Skin of body (tissue), 2 donors: ENCODE data around the gene RASGRP2. TPM values are rescaled to one million over a fixed set of nuclear protein-coding genes. Genes with fewer than 3 reads are reported as not detected.
"Not testable (repeated sequence)": the region's sequence is repeated elsewhere in the genome, so short reads cannot be mapped to it uniquely, and the experiment has no call there.

ENCODE experiments used
- DNase-seq: peaks from one replicate; lab custom pipeline; 2025; lab: John Stamatoyannopoulos, UW
- total RNA-seq: library from RNA; depleted of rRNA; stranded (reverse); fragments of >200 nt; gene quantifications from one replicate; pipeline ENCODE4 v1.2.3, GENCODE V29; 2014

RASGRP2 gene
- total RNA-seq, 1 donor from 2014 or later, result 5.1 TPM

DNA sequence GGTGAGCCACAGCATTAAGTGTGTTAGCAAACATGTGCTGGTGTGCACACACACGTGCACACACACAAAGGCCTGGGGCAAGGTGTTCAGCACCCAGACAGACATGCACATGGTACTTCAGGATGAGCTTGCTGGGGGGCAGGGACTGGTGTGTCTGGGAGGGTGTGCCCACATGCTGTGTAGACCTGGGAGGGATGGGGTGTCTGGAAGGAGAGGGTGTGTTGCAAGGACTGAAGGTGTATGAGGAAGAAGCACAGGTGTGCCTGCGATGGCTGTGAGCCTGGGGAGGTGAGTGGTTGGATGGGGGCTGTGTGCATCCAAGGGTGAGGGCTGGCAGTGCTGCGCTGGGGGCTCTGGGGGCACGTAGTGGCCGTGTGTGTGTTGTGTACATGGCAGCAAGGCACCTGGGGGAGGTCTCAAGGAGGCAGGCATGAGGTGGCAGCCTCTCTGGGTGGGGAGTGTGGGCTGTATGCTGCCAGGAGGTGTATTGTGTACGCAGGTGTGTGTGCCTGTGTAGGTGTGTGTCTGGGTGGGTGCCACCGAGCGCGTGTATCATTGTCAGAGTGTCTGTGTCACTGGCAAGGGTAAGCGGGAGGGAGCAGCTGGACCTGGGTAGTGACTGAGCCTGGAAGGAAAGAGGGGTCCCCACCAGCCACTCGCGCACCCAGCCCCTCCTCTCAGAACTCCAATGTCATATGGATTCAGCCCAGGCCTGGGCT lies 23.1 kb downstream of the RASGRP2 start:
- DNase-seq, result no peak

DNA sequence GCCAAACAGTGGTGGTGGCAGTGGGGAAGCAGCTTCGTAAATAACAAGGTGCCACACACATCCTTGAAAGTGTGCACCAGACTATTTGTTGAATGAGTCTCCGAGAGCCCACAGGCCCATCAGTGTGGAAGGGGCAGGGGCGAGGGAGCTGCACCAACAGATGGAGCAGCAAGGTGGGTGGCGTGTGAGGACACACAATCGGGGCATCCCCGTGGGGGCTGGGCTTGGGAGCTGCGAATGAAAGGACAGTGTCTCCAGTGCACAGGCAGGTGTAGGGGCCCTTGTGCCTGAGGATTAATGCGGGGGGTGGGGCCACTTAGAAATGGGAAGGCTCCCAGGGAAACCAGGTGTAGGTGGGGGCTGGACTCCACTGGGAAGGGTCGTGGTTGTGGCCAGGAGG lies 23.8 kb downstream of the RASGRP2 start:
- no peak for DNase-seq

DNA sequence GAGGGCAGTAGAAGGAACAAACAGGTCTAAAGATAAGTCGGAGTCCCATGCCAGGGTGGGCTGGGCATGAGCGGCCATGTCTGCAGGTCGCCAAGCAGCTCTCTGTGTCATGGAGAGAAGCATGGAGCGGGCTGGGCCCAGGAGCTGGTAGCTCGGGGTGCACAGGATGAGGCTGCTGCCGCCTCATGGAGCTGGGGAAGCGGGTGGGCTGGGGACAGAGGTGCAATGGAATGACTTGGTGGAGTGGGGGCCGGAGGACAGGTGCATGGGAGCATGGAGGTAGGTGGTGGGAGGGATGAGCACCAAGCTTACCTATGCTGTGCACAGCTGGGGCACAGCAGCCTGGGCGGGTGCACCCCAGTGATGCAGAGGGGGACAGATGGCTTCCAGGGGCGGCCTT lies 24.5 kb downstream of the RASGRP2 start:
- DNase-seq, result no peak

DNA sequence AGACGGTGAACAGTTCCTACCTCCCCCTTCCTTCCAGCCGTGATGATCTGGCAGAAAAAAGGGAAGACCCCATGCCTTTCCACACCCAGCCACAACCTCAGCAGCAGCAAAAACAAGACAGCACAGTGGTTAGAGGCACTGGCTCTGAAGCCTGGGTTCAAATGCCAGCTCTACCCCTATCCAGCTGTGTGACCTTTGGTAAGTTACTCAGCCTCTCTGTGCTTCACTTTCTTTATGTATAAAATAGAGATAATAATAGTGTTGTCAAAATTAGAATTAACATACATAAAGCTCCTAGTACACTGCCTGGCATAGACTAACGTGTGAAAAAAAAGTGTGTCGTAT lies 25.2 kb downstream of the RASGRP2 start:
- DNase-seq, result no peak

DNA sequence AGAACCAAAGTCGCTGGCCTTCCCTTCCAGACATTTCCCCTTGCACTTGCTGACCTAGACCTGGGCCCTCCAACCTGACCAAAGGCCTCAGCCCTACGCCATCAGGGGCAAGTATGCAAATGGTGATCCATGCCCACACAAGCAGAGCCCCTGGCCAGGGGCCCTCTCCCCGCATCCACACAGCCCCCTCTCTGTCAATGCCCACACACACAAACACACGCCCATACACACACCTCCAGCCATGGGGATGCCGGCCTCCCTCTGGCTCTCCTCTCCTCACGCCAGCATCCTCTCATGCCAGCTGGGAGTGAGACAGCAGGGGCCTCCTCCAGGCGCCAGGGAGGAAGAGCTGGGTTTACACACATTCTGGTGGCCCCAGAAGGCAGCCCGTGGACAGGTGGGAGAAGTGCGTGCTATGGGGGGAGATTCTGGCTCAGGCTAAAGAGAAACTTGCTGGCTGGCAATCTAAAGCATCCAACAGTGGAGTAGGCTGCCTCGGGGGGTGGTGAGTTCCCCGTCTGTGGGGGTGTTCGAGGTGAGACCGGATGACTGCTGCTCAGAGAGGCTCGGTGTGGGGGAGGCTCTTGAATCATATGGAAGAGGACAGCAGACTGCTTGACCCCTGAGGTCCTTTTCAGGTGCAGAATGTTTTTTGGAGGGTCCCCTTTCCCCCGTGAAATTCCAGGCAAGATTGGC lies 25.7 kb downstream of the RASGRP2 start:
- no peak for DNase-seq

DNA sequence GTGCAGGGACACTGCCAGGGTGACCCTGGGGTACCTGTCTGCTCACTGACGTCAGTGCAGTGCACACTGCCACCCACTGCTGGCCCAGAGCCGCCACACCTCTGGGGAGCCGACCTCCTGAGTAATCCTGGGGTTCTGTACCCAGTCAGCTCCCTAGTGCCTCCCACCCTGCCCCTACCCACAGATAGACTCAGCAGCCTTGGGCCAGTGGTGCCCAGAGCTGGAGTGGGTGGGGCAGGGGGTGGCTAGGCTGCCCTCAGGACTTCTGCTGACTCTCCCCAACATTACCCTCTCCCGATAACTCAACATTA lies 26.7 kb downstream of the RASGRP2 start:
- DNase-seq, result no peak

DNA sequence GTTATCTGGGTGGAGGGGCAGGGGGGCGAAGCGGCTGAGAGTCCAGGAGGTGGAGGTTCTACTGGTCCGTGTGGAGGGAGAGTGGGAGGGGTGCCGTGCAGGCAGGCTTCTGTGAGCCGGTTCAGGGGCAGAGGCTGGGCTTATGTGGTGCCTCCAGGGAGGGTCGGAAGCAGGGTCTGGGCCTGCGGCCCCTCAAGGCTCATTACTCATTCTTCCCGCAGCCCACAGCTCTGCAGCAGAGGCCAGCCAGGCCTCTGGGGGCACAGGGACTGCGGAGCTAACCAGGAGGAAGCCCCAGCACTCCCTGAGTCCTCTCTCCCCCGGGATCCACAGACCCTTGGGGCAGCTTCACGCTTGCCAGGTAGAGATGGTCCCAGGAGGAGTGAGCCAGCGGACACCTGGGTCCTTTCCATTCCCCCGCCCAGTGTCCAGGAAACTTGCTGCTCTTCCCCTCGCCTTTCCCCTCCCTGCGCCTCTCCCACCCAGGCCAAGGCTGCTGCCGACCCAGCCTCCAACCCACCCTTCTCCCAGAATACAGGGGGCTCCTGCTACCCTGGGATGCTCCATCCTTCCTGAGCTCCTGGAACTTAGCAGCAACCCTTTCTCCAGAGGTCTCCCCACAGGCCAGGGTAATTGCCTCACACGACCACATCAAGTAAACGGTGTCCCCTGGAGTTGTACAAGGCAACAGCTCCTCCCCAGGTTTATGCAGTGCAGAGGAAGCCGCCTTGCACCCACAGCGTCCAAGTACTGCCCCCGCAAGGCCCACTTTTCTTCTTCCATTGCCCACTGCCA lies 27.3 kb downstream of the RASGRP2 start:
- DNase-seq, result no peak

DNA sequence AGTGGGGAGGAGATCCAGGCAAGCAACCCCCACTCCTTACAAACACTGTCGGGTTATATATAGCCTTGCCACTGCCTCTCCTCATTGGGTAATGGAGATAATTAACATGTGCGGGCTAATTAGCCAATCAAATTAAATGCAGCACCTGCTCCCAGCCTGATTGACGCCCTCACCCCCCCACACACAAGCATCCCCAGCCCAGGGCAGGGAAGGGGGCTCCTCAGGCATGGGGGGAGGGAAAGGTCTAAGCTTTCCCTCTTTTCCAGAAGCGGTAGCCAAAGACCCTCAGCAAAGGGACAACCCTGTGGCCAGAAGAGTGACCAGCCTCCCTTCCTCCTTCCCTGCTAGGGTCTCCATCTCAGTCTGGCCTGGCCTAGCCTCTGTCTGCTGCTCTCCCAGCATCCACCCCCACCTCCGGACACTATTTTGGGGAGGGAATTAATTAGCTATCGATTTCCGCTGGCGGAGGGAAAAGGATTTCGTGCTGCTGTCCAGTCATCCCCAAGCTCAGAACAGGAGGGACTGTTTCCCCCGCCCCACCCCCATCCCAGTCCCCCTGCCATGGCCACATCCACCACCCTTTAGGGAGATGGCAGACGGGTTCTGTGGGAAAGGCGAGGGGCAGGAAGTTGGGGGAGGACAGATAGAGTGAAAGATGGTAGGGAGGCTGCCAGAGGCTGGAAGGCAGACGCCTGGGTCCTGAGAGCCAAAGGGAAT lies 28.0 kb downstream of the RASGRP2 start:
- DNase-seq, result no peak

DNA sequence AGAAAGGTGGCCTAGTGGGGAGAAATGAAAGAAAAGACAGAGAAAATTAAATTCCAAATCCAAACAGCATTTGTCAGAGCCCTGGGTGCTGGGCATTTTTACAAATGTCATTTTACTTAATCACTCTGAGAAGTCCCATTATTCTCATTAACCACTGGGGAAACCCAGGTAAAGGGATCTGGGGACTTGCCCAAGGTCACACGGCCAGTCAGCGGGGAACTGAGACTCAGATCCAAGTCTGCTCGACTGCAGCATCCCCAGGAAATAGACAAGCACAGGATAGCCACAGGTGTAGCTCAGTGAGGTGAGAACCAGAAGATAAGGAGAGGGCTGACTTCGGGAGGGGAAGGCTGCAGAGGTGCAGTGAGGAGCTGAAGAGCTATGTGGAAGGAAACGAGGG lies 28.8 kb downstream of the RASGRP2 start:
- no peak for DNase-seq

DNA sequence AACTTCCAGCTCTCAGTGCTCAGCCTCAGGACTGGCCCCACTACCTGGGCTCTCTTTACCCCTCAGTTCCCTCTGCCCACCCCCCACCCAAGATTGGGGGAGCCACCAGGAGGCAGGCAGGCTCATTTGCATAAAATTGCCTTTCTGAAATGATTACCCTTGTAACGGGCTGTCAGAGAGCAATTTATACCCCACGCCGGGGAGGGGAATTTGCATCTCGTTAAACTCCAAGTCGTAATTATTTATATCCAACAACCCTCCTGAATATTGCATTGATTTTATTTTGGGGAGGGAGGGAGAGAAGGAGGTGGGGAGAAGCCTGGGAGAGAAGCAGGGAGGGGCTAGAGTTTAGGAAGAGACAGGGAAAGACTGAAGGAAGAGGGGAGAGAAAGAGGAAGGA lies 29.3 kb downstream of the RASGRP2 start:
- DNase-seq, result no peak

DNA sequence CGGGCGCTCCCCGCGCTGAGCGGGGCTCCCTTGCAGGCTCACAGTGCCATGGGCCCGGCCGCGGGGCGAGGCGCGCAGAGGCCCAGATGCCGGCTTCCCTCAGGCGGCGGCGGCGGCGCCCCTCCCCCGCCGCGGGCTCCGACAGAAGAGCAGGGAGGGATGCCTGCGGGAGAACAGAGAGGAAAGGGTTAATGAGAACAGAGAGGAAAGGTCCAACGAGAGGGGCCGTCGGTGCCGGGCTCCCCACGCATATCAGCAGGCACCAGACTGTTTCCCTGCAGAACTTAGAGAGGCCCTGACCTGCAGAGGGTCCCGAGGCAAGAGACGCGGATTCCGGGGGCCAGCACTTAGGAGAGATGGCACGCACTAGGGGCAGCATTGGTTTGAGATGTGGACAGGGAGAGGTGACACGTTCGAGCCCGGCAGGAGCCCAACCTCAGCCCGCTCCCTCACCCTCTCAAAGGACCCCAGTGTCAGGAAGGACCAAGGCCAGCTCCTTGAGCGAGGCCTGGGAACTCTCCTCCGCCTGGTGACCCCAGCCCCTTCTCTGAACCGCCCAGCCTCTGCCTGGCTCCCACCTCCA lies 30.1 kb downstream of the RASGRP2 start:
- no peak for DNase-seq

DNA sequence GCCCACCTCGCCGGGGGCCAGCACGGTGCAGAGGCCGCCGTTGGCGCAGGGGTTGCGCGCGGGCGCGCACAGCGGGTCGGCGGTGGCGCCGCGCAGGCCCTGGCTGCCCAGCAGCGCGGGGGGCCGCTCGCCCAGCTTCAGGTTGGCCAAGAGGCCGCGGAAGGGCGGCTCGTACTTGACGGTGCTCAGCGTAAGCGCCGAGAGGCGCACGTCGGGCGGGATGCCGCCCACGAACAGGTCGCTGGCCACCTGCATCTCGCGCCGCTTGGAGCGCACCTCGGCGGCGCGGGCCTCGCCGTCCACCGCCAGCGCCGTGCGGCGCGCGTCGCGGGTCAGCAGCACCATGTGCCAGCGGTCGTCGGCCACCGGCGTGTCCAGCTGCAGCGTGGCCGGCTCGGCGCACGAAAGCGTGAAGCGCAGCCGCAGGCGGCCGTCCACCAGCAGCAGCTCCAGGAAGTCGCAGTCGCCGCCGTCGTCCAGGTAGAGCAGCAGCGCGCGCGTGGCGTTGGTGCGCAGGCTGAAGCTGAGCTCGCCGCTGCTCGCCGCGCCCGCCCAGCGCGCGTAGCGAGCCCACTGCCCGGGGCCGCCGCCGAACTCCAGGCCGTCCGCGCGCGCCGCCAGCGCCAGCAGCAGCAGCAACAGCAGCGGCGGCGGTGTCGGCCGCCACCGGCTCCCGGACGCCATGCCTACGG lies 30.8 kb downstream of the RASGRP2 start:
- no peak for DNase-seq

DNA sequence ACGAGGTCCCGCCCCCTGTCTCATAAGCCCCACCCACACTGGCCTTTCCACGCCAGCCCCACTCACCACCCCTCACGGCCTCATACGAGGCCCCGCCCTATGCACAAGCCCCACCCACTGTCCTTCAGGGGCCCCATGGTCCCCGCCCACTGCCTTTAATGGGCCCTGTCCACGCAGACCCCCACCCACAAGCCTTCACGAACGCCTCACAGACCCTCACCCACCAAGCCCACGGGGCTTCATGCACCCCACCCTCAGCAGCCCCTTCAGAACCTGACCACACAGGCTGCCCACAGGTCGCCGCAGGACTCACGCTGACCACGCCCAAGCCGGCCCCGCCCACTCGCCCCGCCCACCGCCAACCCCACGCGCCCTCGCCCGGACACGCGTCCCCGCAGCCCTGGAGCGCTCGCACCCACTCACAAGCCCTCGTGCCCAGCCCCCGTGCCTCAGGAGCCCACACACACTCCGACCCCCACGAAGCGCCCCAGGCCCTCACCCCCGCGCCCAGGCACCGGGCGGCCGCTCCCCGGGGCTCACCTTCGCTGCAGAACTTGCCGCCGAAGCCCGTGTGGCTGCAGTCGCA lies 31.4 kb downstream of the RASGRP2 start:
- DNase-seq, result no peak

DNA sequence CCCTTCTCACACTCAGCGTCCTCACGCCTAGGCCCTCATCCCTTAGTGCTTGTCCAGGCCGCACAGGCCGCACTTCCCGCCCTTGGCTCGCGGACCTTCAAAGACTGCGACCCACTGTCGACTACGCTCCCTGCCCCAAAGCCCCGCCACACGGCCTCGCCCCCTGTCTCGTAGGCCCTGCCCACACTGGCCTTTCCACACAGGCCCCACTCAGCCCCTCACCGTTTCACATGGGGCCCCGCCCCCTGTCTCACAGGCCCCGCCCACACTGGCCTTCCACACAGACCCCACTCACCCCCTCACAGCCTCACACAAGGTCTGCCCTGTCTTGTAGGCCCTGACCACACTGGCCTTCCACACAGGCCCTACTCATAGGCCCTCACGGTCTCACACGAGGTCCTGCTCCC lies 32.0 kb downstream of the RASGRP2 start:
- no peak for DNase-seq

DNA sequence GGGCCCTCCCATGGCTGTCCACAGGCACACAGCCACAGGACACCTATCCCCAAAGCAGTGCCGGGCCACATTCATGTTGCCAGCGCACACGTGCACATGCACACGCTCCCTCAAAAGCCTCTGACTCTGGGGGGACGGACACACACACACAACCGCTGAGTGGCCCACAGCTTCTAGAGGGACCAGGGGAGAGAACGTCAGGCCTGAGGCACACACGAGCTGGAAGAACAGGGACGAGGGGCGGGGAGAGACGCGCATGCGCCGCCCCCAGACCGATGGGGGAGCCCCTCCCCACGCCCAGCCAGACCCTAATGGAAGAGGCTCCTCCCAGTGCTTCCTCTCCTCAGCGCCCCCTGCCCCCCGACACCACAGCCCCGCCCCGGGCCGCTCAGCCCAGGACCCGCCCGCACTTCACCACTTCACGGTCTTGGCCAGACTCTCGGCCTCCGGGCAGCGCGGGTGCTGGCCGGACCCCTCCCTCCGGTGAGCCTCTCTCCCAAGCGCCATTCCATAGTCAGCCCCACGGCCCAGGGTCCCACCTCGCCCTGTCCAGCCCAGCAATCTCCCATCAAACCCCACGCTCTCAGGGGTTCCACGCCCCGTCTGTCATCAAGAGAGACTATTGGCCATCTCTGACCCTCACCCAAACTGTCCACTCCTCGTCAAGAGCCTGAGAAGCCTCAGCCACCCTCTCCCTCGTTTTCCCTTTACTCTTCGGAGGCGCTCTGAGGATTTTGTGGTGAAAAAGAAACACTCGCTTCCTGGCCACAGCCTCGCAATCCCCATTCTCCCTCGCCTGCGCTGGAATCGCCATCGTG lies 32.6 kb downstream of the RASGRP2 start:
- DNase-seq, result no peak

DNA sequence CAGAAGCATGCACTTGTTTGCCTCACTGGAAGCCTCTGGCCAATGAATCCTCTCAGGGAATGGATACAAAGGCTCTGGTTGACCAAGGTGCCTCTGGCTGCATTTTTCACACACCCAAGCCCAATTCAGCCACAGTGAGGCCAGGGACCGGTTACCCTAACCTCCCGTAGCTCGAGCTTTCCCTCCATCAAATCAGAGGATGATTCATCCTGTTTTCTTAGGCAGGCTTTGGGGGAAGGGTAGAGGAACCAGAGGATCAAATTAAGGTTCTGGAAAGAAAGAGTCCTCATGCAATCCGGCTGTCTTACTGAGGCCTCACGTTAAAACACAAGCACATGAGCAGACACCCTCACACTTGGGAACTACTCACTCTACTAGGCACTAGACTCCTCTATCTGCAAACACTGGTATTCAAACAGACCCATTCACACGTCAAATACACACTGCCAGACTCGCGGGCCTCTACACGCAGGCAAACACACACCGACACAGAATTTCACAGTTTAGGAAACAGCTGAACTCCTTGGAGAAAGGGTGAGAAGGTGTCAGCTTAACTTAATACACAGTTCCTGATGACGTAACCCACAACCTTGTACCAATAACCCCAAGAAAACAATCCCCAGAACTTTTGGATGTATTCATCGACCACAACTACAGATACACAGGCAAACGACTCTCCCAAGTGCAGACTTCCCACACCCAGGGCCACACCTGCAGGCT lies 33.4 kb downstream of the RASGRP2 start:
- no peak for DNase-seq

DNA sequence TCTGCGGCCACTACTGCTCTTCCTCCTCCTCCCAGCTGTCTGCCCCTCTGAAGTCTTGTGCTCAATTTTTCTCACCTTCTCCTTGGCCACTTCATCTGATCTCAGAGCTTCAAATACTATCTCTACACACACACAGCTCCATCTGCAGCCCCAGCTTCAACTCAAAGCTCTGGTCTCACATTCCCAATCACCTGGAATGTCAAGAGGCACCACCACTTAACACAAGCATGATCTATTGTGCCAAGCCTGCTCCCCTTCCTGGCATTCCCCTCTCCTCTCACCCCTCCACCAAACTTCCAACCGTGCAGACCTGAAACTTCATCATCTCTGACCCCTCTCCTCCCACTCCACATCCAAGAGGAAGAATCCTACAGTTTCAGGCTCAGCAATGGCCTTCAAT lies 38.4 kb downstream of the RASGRP2 start:
- no peak for DNase-seq

DNA sequence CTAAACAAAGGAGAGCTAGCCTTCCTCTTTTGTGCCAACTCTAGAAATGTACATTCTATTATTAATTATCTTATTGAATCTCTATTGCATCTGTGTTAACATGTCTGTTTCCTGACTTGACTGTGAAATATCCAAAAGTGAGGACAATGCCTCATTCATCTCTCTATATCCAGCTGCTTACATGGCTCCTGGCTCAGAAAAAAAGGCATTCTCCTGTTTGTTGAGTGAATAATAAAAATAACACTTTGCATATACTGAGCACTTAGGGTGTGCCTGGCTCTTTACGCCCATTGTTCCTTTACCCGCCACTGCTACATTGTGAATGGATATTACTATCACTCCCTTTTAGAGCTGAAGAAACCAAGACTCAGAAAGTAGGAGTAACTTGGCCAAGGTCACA lies 40.9 kb downstream of the RASGRP2 start:
- DNase-seq, result no peak

DNA sequence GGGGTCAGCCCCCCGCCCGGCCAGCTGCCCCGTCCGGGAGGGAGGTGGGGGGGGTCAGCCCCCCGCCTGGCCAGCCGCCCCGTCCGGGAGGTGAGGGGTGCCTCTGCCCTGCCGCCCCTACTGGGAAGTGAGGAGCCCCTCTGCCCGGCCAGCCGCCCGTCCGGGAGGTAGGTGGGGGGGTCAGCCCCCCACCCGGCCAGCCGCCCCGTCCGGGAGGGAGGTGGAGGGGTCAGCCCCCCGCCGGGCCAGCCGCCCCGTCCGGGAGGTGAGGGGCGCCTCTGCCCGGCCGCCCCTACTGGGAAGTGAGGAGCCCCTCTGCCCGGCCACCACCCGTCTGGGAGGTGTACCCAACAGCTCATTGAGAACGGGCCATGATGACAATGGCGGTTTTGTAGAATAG lies 42.0 kb downstream of the RASGRP2 start:
- DNase-seq, result not testable (repeated sequence)
